OCI-LY7 (cell line): ENCODE results near the gene TGIF2.

Experiments used
- CTCF ChIP-seq: fragments of 200-600 bp; sonication (generic); conservative IDR thresholded peaks from 2 replicates; pipeline ENCODE4 v1.5.1; 2014; ENCODE audit warnings: mild to moderate bottlenecking, antibody characterized with exemption, low read length, moderate library complexity, mixed read lengths
- EZH2phosphoT487 ChIP-seq: fragments of 200-600 bp; sonication (generic); IDR thresholded peaks from 2 replicates; pipeline ENCODE4 v1.6.1; 2018; ENCODE audit warnings: low read depth, borderline replicate concordance, mild to moderate bottlenecking, mixed run types, antibody characterized with exemption, low read length, moderate library complexity, mixed read lengths

GRCh38 chr20:36585410-36586125, 12.2 kb downstream of the TGIF2 start:
- TF ChIP-seq CTCF = no peak
- no peak for TF ChIP-seq EZH2phosphoT487
